WI38 (cell line): ENCODE results near the gene MINDY4.

ENCODE experiments used
- H3K4me3 ChIP-seq: 2 replicates; pipeline ENCODE4 v1.5.1; 2011; ENCODE audit warnings: low read depth, mild to moderate bottlenecking, control low read depth, low read length
- CTCF ChIP-seq: IDR thresholded peaks from 2 replicates; pipeline ENCODE4 v1.5.1; 2012; ENCODE audit warnings: low read depth, mild to moderate bottlenecking, control low read depth, low read length

The MINDY4 gene

GRCh38 chr7:30933124-30933974 is 162.1 kb downstream of the MINDY4 start:
- H3K4me3 ChIP-seq: no peak overlapping the region
- no peak for TF ChIP-seq CTCF

- no peak for TF ChIP-seq CTCF
- no peak overlapping the region for H3K4me3 ChIP-seq
These were observed 163.0 kb downstream of the MINDY4 start for GRCh38 chr7:30934225-30934624.

GRCh38 chr7:30934732-30935568 is 163.7 kb downstream of the MINDY4 start:
- no peak overlapping the region for H3K4me3 ChIP-seq
- TF ChIP-seq CTCF: no peak

GRCh38 chr7:30935569-30935877 is 164.3 kb downstream of the MINDY4 start:
- no peak overlapping the region for H3K4me3 ChIP-seq
- no peak for TF ChIP-seq CTCF

- H3K4me3 ChIP-seq: no peak overlapping the region
- no peak for TF ChIP-seq CTCF
These were observed 165.5 kb downstream of the MINDY4 start for GRCh38 chr7:30936650-30937245.

GRCh38 chr7:30937416-30937815 is 166.2 kb downstream of the MINDY4 start:
- no peak for TF ChIP-seq CTCF
- H3K4me3 ChIP-seq: no peak overlapping the region
